KMS-11 (cell line): ENCODE data around the gene DNAJC15.

ENCODE experiments used
- H2AFZ ChIP-seq: fragments of 200-600 bp; sonication (generic); 2 replicates; pipeline ENCODE4 v1.6.1; 2016; ENCODE audit warnings: antibody characterized with exemption, mixed run types, low read depth
- H3K27ac ChIP-seq: fragments of 200-600 bp; sonication (generic); 2 replicates; pipeline ENCODE4 v1.6.1; 2016; ENCODE audit warnings: mild to moderate bottlenecking, mixed run types
- H3K27me3 ChIP-seq: fragments of 200-600 bp; sonication (generic); 2 replicates; pipeline ENCODE4 v1.6.1; 2017; ENCODE audit warnings: mild to moderate bottlenecking, low read depth, mixed run types, moderate library complexity; ENCODE audit not compliant: insufficient read depth
- H3K36me3 ChIP-seq: fragments of 200-600 bp; sonication (generic); 2 replicates; pipeline ENCODE4 v1.6.1; 2017; ENCODE audit warnings: mild to moderate bottlenecking, mixed run types; ENCODE audit not compliant: insufficient read depth
- H3K4me1 ChIP-seq: fragments of 200-600 bp; sonication (generic); 2 replicates; pipeline ENCODE4 v1.6.1; 2016; ENCODE audit warnings: mild to moderate bottlenecking, low read depth, mixed run types; ENCODE audit not compliant: poor library complexity, severe bottlenecking
- H3K4me2 ChIP-seq: fragments of 200-600 bp; sonication (generic); 2 replicates; pipeline ENCODE4 v1.7.0; 2016; ENCODE audit warnings: mild to moderate bottlenecking, mixed run types
- H3K4me3 ChIP-seq: fragments of 200-600 bp; sonication (generic); IDR thresholded peaks from 2 replicates; pipeline ENCODE4 v1.6.1; 2017; ENCODE audit warnings: low read depth, low read length, mixed read lengths; ENCODE audit not compliant: insufficient read depth
- H3K79me2 ChIP-seq: fragments of 200-600 bp; sonication (generic); 2 replicates; pipeline ENCODE4 v1.6.1; 2016; ENCODE audit warnings: low read depth, mixed run types; ENCODE audit not compliant: insufficient read depth
- H3K9ac ChIP-seq: fragments of 200-600 bp; sonication (generic); 2 replicates; pipeline ENCODE4 v1.6.1; 2016; ENCODE audit warnings: mild to moderate bottlenecking, mixed run types
- H4K20me1 ChIP-seq: fragments of 200-600 bp; sonication (generic); 2 replicates; pipeline ENCODE4 v1.6.1; 2016; ENCODE audit warnings: mild to moderate bottlenecking, mixed run types; ENCODE audit not compliant: insufficient read depth
- CTCF ChIP-seq: fragments of 200-600 bp; sonication (generic); conservative IDR thresholded peaks from 2 replicates; pipeline ENCODE4 v1.6.1; 2017; ENCODE audit warnings: low read depth, mild to moderate bottlenecking, antibody characterized with exemption, low read length, moderate library complexity, mixed read lengths

DNAJC15 gene

DNA sequence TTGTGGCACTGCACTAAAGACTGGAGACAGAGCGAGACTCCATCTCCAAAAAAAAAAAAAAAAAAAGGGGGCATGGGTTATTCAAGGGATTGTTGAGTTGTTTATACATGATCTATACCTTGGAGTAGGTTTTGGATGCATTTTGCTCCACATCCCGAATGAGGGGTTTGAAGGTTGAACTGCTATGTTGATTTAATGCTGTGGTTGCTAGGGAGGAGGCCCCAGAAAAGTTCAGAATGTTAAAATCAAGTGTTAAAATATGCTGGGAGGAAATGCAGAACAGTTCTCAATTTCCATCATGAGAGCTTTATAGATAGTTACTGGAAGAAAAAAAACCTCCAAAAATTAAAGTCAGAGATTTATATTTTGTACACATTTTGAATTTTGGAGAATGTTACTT, 116.5 kb downstream of the DNAJC15 start:
- no peak overlapping the region for H2AFZ ChIP-seq

GRCh38 chr13:43140985-43141384, 117.6 kb downstream of the DNAJC15 start:
- H3K4me3 ChIP-seq, result no peak overlapping the region
- TF ChIP-seq CTCF, result no peak
- H3K27me3 ChIP-seq, result no peaks in the 10 kb centered on the region
- H3K4me2 ChIP-seq, result no peak overlapping the region
- H3K4me1 ChIP-seq, result no peaks in the 10 kb centered on the region
- H3K27ac ChIP-seq, result no peak overlapping the region
- H4K20me1 ChIP-seq, result no peaks in the 10 kb centered on the region
- no peaks in the 10 kb centered on the region for H3K36me3 ChIP-seq
- no peak overlapping the region for H3K9ac ChIP-seq
- no peak overlapping the region for H2AFZ ChIP-seq
- no peaks in the 10 kb centered on the region for H3K79me2 ChIP-seq

More for the DNA sequence above, 116.5 kb downstream of the DNAJC15 start:
- no peaks in the 10 kb centered on the region for H3K79me2 ChIP-seq
- no peaks in the 10 kb centered on the region for H3K4me1 ChIP-seq
- H3K9ac ChIP-seq, result no peak overlapping the region
- no peak for TF ChIP-seq CTCF
- no peak overlapping the region for H3K4me3 ChIP-seq
- H3K27ac ChIP-seq, result no peak overlapping the region
- no peaks in the 10 kb centered on the region for H4K20me1 ChIP-seq
- H3K36me3 ChIP-seq, result no peaks in the 10 kb centered on the region
- H3K27me3 ChIP-seq, result no peaks in the 10 kb centered on the region
- no peak overlapping the region for H3K4me2 ChIP-seq

DNA sequence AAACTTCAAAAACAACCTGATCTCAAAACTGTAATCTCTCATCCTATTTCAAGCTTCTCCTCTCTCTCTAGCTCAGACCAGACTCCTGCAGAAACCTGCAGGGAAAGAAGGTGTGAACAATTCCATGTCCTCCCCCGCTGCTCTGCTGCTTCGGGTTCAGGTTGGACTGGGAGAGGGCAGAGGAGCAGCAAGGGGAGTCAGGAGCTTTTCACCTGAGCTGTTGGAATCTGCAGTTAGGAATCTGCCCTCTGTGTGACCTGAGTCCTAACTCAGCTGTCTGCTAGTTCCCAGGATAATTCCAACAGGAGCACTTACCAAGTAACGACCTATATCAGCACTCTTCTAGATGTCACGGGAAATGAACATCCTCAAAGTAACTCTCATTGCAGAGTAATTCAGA, 118.3 kb downstream of the DNAJC15 start:
- Histone ChIP-seq H3K36me3 (no peaks in the 10 kb centered on the region), H3K9ac (no peak overlapping the region), H2AFZ (no peak overlapping the region), H3K27ac (no peak overlapping the region), H3K4me2 (no peak overlapping the region), H3K4me1 (no peaks in the 10 kb centered on the region), H4K20me1 (no peaks in the 10 kb centered on the region), H3K4me3 (no peak overlapping the region), H3K27me3 (no peaks in the 10 kb centered on the region), H3K79me2 (no peaks in the 10 kb centered on the region)
- no peak for TF ChIP-seq CTCF

GRCh38 chr13:43143591-43143990, 120.2 kb downstream of the DNAJC15 start:
- TF ChIP-seq CTCF, result no peak
- no peaks in the 10 kb centered on the region for H3K36me3 ChIP-seq
- H2AFZ ChIP-seq, result no peak overlapping the region

More at GRCh38 chr13:43143591-43143990, 120.2 kb downstream of the DNAJC15 start:
- no peaks in the 10 kb centered on the region for H3K4me1 ChIP-seq
- no peak overlapping the region for H3K9ac ChIP-seq
- no peaks in the 10 kb centered on the region for H4K20me1 ChIP-seq
- no peaks in the 10 kb centered on the region for H3K27me3 ChIP-seq
- H3K27ac ChIP-seq, result no peak overlapping the region
- no peak overlapping the region for H3K4me3 ChIP-seq
- no peaks in the 10 kb centered on the region for H3K79me2 ChIP-seq
- no peak overlapping the region for H3K4me2 ChIP-seq
